NCI-H1092 (cell line): ENCODE results near the gene DCHS2.

Experiments used
- DNase-seq: peaks from one replicate; lab custom pipeline; 2025; lab: John Stamatoyannopoulos, UW

The DCHS2 gene

DNA sequence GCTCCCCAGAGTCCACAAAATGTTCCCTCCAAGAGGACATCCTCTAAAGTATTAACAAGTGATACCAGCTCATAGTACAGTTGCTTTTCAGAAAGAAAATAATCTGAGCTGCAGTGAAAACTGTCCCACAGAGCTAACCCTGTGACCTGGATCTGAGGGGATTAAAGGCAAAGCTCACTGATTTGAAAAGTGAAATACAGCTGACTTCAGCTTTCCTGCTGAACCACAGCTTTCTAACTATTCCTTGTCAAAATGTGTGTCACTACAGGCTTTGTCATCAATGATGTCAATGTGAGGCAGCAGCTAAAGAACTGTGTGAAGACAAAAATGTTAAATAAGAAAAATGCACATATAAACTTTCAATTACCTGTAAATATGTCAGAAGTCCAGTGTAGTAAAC is 36.9 kb downstream of the DCHS2 start:
- no peak for DNase-seq

- no peak for DNase-seq
These were observed 38.7 kb downstream of the DCHS2 start for GRCh38 chr4:154452798-154453346.

DNA sequence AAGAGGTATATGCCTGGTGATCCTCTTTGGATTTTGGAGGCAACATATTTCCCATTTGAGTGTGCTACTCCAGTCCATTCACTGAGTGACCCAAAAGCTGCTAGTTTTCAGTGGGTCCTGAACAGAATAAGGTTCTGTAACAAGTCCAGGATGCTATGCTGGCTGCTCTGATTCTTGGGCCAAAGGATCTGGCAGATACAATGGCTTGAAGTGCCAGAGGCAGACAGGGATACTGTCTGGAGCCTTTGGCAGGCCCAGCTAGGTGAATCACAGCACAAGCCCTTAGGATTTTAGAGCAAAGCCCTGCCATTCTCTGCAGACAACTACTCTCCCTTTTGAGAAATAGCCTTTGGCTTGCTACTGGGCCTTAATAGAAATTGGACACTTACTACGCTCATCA is 40.6 kb downstream of the DCHS2 start:
- DNase-seq: no peak

DNA sequence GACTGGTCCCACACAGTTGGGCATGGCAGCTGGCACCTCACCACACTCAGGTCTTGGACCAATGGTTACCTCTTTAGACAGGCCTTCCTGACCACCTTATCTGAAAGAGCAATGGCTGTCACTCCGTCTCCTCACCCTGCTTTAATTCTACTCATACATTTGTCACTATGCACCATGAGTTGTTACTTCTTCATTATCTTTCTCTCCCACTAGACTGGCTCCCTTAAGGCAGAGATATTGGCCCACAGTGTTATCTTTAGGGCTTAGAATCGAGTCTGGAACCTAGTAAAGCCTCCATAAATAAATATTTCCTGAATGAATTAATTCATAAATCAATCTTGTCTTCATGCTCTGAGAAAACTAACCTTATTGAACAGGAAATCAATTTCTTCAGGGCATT is 46.6 kb downstream of the DCHS2 start:
- no peak for DNase-seq

DNA sequence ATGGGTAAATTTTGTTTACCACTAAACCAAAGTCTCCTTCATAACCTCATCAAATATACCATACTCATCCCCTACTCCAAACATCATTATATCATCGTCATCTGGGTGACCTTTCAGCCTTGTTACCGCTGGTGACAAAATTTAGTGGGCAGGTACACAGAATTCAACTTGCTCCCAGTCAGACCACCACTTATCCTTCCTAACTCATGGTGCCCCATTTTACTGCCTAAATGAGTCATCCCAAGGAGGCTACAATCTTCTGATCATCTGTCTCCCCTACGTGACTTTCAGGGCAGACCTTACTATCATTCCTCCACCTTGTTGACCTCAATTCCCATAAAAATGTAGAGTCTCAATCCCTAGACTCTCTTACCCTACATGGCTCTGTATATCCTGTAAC is 49.6 kb downstream of the DCHS2 start:
- no peak for DNase-seq

- no peak for DNase-seq
These were observed 50.5 kb downstream of the DCHS2 start for GRCh38 chr4:154441124-154441523.

DNA sequence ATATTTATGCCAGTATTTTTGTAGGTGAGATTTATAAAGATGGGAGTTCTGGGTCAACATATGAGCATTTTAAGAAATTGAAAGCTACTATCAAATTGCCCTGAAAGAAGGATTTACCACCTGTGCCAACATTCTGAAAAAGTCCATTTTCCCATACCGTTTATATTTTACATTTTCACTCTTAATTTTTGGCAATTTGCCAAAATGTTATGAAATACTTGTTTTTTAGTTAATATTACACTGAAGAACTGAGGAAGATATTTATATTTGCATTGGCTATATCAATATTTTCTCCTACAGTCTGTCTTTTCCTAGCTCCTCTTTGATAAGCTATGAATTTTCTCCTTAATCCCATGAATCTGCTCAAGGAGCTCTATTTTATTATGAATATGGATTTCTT is 52.4 kb downstream of the DCHS2 start:
- DNase-seq: no peak

DNA sequence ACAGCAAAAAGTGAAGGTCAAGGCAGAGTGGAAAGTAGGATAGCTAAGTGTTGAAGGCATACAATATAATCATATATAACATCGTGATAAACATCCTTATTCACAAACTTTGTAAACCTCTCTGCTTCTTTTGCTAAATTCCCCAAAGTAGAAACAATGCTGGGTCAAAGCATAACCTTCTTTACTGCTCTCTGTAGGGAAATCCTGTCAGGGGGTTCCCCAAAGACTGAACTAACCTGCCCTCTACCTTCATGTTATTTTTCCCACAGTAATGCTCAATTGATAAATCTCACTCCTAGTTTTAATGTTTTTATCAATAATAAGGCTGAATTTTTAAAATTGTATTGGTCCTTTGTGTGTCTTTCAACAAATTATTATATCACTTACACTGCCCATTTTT is 55.7 kb downstream of the DCHS2 start:
- DNase-seq: no peak

DNA sequence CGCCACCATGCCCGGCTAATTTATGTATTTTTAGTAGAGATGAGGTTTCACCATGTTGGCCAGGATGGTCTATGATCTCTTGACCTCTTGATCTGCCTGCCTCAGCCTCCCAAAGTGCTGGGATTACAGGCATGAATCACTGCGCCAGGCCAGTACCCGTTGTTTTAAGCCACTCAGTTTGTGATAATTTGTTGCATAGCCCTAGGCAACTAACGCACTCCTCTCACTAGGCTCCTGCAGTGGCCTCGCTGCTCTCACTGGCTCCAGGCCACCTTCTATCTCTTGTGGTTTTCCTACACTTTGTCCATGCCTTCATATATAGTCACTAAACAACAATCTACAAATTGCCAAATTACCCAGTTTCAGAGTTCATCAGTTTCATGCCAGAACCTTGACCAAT is 58.1 kb downstream of the DCHS2 start:
- DNase-seq: no peak

DNA sequence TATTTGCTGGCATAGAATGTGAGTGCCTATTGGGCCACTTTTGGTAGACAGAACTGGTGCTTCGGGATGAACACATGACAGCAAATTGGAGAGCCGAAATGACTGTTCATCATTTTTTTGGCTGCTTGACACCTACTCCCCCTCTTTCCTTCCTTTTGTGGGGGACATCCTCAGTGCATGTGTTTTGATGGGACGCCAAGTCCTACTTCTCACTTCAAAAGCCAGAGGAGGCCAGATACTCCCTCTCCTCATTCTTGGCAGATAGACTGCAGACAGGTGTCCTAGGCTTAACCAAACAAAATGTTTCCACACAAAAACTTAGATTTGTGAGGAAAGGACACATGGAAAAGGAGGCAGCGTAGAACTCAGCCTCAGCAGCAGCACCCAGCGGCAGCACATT is 62.4 kb downstream of the DCHS2 start:
- no peak for DNase-seq

DNA sequence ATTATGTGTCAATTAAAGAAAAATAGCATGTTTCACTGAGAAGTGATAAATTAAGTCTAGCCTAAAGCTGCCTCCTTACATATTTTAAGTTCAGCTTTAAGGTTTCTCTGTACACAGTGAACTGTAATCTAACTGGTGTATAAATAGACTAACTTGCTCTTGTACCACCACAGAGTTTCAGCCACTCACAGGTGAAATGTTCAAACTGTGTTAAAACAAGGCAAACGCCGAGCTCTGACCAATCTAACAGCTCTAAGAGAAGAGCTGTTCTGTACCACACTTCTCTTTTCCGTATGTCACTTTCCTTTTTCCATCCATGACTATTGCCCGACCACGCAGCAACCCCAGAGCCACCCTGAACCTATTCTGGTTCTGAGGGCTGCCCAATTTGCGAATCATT is 64.5 kb downstream of the DCHS2 start:
- DNase-seq: no peak

DNA sequence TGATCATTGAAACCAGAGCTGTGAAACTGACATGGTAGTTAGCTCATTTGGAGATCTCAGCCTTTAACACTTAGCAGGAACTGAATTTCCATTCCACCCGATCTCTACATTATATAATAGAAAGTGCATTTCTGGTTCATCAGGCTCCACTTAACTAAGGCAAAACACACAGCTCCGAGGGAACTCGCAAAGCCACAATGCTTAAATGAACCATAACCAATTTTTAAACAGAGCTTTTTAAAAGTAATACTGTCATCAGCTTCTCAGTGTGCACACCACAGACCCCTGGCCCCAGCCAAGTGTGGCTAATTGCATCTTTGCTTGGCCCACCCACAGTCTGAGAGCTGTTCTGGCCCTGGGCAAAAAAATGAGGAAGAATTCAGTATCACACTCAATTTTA is 66.1 kb downstream of the DCHS2 start:
- DNase-seq: no peak

- DNase-seq: no peak
These were observed 66.7 kb downstream of the DCHS2 start for GRCh38 chr4:154424810-154425484.

DNA sequence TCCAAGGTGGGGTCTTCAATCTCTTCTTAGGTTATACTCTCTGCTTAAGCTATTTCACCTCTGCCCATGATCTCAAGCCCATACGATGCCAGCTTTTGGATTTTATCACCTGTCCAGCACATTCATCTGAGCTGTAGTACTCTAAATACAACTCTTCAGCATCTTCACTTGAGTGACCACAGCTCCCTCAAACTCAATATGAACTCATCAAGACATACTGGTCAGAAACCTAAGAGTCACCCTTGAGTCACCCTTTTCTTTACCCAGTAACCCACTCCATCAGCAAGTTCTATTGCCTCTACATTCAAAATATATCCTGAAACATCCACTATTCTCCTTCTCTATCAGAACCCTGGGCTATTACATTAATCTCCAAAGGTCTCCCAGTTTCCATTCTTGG is 69.4 kb downstream of the DCHS2 start:
- no peak for DNase-seq

GRCh38 chr4:154421618-154422017 is 70.0 kb downstream of the DCHS2 start:
- no peak for DNase-seq

DNA sequence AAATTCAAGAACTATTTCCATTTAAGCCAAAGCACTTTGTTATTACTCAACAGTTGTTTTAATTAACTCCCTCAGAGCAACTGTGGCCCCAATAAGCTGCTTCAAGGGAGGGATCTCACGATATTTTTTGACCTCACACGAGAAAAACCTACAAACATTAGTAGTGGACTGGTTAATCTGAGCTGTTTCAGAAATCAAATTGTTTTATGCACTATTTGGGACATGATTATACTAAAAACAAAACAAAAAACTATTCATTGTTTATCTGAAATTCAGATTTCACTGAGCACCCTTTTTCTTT is 74.3 kb downstream of the DCHS2 start:
- no peak for DNase-seq

- no peak for DNase-seq
These were observed 75.4 kb downstream of the DCHS2 start for GRCh38 chr4:154416190-154416547.

DNA sequence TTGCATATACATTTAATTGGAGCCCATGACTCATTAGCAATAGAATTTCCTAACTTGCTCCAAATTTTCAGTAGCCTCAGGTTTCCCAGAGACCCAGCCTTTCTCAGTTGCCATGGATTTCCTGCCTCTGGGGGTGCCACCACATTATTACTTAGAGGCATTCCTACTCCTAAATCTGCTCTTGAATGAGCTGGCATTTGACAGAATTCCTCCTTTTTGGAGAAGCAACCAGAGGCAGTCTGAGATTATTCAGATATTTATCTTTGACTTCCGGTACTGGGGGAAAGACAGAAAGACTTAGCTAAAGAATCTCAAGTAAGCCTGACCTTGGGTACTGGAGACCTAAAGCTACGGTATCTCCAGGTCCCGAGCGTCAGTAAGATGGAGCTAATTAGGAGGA is 76.3 kb downstream of the DCHS2 start:
- no peak for DNase-seq

GRCh38 chr4:154414796-154415195 is 76.8 kb downstream of the DCHS2 start:
- DNase-seq: no peak

GRCh38 chr4:154414371-154414770 is 77.2 kb downstream of the DCHS2 start:
- no peak for DNase-seq

DNA sequence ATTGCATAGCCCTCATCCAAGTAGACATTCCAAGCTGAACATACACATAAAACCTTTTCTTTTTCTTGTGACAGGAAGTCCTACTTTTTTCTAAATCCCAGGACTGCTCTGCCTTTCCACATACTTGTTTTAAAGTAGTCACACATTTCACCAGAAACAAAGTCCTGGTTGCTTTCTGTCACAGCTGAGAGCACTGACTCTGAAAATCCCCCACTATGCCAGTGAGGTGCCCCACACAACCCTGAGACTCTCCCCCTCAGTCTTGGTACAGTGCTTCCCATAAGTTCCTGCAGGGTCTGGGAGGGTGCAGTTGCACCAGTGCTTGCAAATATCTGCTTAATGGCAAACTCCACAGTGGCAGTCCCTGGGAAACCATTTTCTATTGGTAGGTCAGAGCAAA is 84.2 kb downstream of the DCHS2 start:
- no peak for DNase-seq

DNA sequence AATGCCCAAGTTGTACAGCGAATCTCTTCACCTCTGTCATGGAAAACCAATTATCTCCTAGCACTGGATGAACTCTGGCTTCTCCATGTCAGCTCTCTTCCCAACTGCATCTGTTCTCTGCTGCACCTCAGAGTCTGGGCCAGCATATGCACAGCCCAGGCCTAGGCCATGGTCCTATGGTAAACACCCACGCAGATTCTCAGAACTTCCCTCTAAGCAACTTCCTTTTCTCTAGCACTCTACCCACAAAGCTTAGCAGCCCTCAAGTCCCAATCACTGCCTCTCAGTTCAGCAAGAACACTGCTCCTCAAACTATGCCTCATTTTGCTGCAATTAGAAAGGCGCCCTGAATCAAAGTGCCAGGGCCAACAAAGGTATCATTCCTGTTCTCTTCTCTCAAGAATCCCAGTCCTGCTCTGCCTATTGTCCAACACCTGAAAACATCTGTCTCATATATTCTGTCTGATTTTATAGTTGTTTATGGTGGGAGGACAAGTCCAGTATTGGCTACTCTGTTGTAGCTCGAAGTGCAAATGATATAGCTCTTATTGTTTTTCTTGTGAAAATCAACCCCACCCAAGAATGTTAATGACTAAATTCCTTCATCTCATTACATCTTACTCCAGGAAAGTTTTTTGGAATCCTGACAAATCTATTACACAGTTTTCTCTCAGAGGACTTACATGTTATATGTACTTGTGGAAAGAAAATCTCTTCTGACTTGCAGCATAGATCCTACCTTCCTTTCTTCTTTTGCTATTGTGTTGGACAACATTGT is 85.4 kb downstream of the DCHS2 start:
- DNase-seq: no peak

DNA sequence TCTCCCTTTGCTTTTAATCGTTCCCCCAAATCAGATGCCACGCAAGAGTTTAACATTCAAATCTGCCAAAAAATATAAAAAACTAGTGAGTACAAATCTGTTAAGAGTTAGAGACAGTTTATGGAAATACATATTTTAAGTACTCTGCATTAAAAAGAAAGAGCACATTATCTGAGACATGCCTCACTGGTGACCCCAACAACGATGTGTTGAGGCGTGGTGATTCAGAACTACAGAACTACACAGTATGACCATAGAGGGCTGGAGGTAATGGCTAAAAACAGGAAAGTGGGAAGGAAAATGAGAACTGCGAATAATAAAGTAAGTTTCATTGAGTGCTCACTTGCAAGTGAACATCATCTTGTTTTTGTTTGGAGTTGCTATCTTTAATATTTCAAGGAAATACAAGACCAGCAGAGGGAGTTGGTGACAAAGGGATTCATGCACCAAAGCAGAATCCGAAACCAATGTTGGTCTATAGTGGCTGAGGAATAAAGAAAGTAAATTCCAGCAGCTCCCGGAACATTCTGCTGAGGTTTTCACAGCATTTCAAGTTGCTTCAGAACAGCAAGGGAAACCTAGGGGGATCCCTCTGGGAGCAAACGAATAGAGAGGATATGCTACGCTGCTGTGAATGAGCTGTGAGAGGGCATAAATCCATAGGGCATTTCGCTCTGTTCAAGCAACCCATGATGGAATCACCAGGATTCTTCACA is 92.2 kb downstream of the DCHS2 start:
- no peak for DNase-seq
